Liver (tissue), 9 donors: ENCODE data around the gene STK4. TPM values are rescaled to one million over a fixed set of nuclear protein-coding genes. Genes with fewer than 3 reads are reported as not detected.

Experiments used
- DNase-seq: peaks from one replicate; pipeline ENCODE4 v3.0.0-alpha.2; 2017; ENCODE audit warnings: low spot score
- H3K27ac ChIP-seq, 2 donors: one replicate each; pipeline ENCODE4 v1.7.0; 2013; ENCODE audit warnings: inconsistent platforms in 2 of 2, low read length in 2 of 2, control low read depth in 1 of 2, low read depth in 1 of 2, mild to moderate bottlenecking in 1 of 2
- H3K27me3 ChIP-seq, 4 donors: one replicate each; pipeline versions ENCODE4 v1.6.1 to v1.7.0; 2013; ENCODE audit warnings: low read length in 3 of 4, inconsistent platforms in 1 of 4, mild to moderate bottlenecking in 1 of 4, moderate library complexity in 1 of 4; ENCODE audit not compliant: control insufficient read depth in 4 of 4, insufficient read depth in 4 of 4
- H3K36me3 ChIP-seq, 4 donors: one replicate each; pipeline versions ENCODE4 v1.6.1 to v1.7.0; 2013; ENCODE audit warnings: low read length in 3 of 4, mild to moderate bottlenecking in 3 of 4, low read depth in 1 of 4, moderate library complexity in 1 of 4; ENCODE audit not compliant: control insufficient read depth in 4 of 4, insufficient read depth in 3 of 4
- H3K4me1 ChIP-seq, 4 donors: one replicate each; pipeline versions ENCODE4 v1.6.1 to v1.7.0; 2013; ENCODE audit warnings: low read length in 3 of 4, mild to moderate bottlenecking in 3 of 4, moderate library complexity in 1 of 4; ENCODE audit not compliant: control insufficient read depth in 4 of 4, insufficient read depth in 4 of 4
- H3K4me3 ChIP-seq, 3 donors: one replicate each; pipeline versions ENCODE4 v1.6.1 to v1.7.0; 2013; ENCODE audit warnings: low read length in 3 of 3, control low read depth in 1 of 3, low read depth in 1 of 3, mild to moderate bottlenecking in 1 of 3
- H3K9ac ChIP-seq, 2 donors: one replicate each; pipeline ENCODE4 v1.7.0; 2013; ENCODE audit warnings: low read length in 2 of 2, mild to moderate bottlenecking in 2 of 2, moderate library complexity in 2 of 2, control low read depth in 1 of 2, low read depth in 1 of 2
- H3K9me3 ChIP-seq, 4 donors: one replicate each; pipeline versions ENCODE4 v1.6.1 to v1.7.0; 2013; ENCODE audit warnings: low read length in 3 of 4; ENCODE audit not compliant: control insufficient read depth in 4 of 4
- EGR1 ChIP-seq, 2 donors: IDR thresholded peaks; 2 replicates each; pipeline ENCODE4 v1.6.1; 2016 to 2018; ENCODE audit warnings: antibody characterized with exemption in 2 of 2, low read depth in 2 of 2
- FOXA1 ChIP-seq: IDR thresholded peaks from 2 replicates; pipeline ENCODE4 v1.6.1; 2016; ENCODE audit warnings: antibody characterized with exemption
- FOXA2 ChIP-seq: IDR thresholded peaks from 2 replicates; pipeline ENCODE4 v1.6.1; 2016; ENCODE audit warnings: antibody characterized with exemption
- GABPA ChIP-seq, 2 donors: IDR thresholded peaks in 1 of 2; conservative IDR thresholded peaks in 1 of 2; 2 replicates each; pipeline ENCODE4 v1.6.1; 2016; ENCODE audit warnings: antibody characterized with exemption in 2 of 2, mild to moderate bottlenecking in 1 of 2, moderate library complexity in 1 of 2
- HNF4A ChIP-seq, 2 donors: conservative IDR thresholded peaks; 2 replicates each; pipeline ENCODE4 v1.6.1; 2016; ENCODE audit warnings: antibody characterized with exemption in 2 of 2, mild to moderate bottlenecking in 2 of 2
- HNF4G ChIP-seq: IDR thresholded peaks from 2 replicates; pipeline ENCODE4 v1.6.1; 2016; ENCODE audit warnings: antibody characterized with exemption
- JUND ChIP-seq, 2 donors: IDR thresholded peaks; 2 replicates each; pipeline ENCODE4 v1.6.1; 2016; ENCODE audit warnings: antibody characterized with exemption in 2 of 2
- NR2F2 ChIP-seq: IDR thresholded peaks from 2 replicates; pipeline ENCODE4 v1.6.1; 2016; ENCODE audit warnings: antibody characterized with exemption
- RAD21 ChIP-seq, 2 donors: IDR thresholded peaks; 2 replicates each; pipeline ENCODE4 v1.6.1; 2016; ENCODE audit warnings: antibody characterized with exemption in 2 of 2, mild to moderate bottlenecking in 2 of 2
- RXRA ChIP-seq, 2 donors: IDR thresholded peaks; 2 replicates each; pipeline ENCODE4 v1.6.1; 2017 to 2018; ENCODE audit warnings: antibody characterized with exemption in 2 of 2, mild to moderate bottlenecking in 1 of 2
- SP1 ChIP-seq: IDR thresholded peaks from 2 replicates; pipeline ENCODE4 v1.6.1; 2018; ENCODE audit warnings: antibody characterized with exemption, mild to moderate bottlenecking
- TAF1 ChIP-seq: conservative IDR thresholded peaks from 2 replicates; pipeline ENCODE4 v1.6.1; 2016; ENCODE audit warnings: antibody characterized with exemption, mild to moderate bottlenecking
- YY1 ChIP-seq: IDR thresholded peaks from 2 replicates; pipeline ENCODE4 v1.6.1; 2016; ENCODE audit warnings: antibody characterized with exemption, mild to moderate bottlenecking
- WGBS: extraction: QIAGEN DNeasy Blood & Tissue Kit; methylation state at CpG from one replicate; pipeline ENCODE4 v1.1.7; 2013; 5-methylcytosine and 5-hydroxymethylcytosine counted together
- polyA plus RNA-seq, 2 donors: library from polyadenylated mRNA; stranded (reverse) in 1 of 2; unstranded in 1 of 2; fragments of 200-250 nt in 1 of 2; fragments of >200 nt in 1 of 2; fragmentation: Nextera tagmentation in 1 of 2; extraction: Ambion mirVana in 1 of 2; gene quantifications; one replicate each; pipeline versions ENCODE4 v1.2.1 to v1.2.3, GENCODE V29; 2013 to 2015
- total RNA-seq, 2 donors: library from RNA; depleted of rRNA; stranded (reverse); fragments of >200 nt; gene quantifications; one replicate each; pipeline ENCODE4 v1.2.3, GENCODE V29; 2014
- TF ChIP-seq, protein P1 (sequence below): IDR thresholded peaks from 2 replicates; pipeline ENCODE4 v1.6.1; 2016; ENCODE audit warnings: antibody characterized with exemption
- TF ChIP-seq, protein P2 (sequence below): IDR thresholded peaks from 2 replicates; pipeline ENCODE4 v1.6.1; 2016; ENCODE audit warnings: antibody characterized with exemption
- TF ChIP-seq, protein P3 (sequence below): IDR thresholded peaks from 2 replicates; pipeline ENCODE4 v1.6.1; 2016; ENCODE audit warnings: antibody characterized with exemption, mild to moderate bottlenecking
- TF ChIP-seq, protein P4 (sequence below): fragments of 150-350 bp; IDR thresholded peaks from 2 replicates; pipeline ENCODE4 v1.5.1; 2017; ENCODE audit warnings: improper control_type of control experiment, low read depth, low read length; ENCODE audit not compliant: missing input control
- donor health status: healthy.
- donor health status: healthy.
- donor health status: healthy.
- donor health status: healthy.
- donor health status: healthy.

STK4 gene
- total and polyA plus RNA-seq, 4 donors = 3.7 to 20.8 (median 13.9) TPM

- TF ChIP-seq HNF4G (no peak), RXRA (IDR thresholded peaks at IDR 0.05) (no peak), YY1 (no peak), NR2F2 (no peak), RAD21 (IDR thresholded peaks at IDR 0.05) (no peak), FOXA2 (no peak), FOXA1 (no peak), HNF4A (conservative IDR thresholded peaks at IDR 0.05) (no peak), EGR1 (IDR thresholded peaks at IDR 0.05; ENCODE audit: low read depth in 2 of 2) (no peak), GABPA (IDR thresholded peaks at IDR 0.05 in 1 of 2, conservative IDR thresholded peaks at IDR 0.05 in 1 of 2) (no peak), TAF1 (no peak), SP1 (no peak)
- TF ChIP-seq, protein P1, sequence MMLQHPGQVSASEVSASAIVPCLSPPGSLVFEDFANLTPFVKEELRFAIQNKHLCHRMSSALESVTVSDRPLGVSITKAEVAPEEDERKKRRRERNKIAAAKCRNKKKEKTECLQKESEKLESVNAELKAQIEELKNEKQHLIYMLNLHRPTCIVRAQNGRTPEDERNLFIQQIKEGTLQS = no peak
- TF ChIP-seq, protein P2, sequence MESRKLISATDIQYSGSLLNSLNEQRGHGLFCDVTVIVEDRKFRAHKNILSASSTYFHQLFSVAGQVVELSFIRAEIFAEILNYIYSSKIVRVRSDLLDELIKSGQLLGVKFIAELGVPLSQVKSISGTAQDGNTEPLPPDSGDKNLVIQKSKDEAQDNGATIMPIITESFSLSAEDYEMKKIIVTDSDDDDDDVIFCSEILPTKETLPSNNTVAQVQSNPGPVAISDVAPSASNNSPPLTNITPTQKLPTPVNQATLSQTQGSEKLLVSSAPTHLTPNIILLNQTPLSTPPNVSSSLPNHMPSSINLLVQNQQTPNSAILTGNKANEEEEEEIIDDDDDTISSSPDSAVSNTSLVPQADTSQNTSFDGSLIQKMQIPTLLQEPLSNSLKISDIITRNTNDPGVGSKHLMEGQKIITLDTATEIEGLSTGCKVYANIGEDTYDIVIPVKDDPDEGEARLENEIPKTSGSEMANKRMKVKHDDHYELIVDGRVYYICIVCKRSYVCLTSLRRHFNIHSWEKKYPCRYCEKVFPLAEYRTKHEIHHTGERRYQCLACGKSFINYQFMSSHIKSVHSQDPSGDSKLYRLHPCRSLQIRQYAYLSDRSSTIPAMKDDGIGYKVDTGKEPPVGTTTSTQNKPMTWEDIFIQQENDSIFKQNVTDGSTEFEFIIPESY = no peak
- TF ChIP-seq, protein P3, sequence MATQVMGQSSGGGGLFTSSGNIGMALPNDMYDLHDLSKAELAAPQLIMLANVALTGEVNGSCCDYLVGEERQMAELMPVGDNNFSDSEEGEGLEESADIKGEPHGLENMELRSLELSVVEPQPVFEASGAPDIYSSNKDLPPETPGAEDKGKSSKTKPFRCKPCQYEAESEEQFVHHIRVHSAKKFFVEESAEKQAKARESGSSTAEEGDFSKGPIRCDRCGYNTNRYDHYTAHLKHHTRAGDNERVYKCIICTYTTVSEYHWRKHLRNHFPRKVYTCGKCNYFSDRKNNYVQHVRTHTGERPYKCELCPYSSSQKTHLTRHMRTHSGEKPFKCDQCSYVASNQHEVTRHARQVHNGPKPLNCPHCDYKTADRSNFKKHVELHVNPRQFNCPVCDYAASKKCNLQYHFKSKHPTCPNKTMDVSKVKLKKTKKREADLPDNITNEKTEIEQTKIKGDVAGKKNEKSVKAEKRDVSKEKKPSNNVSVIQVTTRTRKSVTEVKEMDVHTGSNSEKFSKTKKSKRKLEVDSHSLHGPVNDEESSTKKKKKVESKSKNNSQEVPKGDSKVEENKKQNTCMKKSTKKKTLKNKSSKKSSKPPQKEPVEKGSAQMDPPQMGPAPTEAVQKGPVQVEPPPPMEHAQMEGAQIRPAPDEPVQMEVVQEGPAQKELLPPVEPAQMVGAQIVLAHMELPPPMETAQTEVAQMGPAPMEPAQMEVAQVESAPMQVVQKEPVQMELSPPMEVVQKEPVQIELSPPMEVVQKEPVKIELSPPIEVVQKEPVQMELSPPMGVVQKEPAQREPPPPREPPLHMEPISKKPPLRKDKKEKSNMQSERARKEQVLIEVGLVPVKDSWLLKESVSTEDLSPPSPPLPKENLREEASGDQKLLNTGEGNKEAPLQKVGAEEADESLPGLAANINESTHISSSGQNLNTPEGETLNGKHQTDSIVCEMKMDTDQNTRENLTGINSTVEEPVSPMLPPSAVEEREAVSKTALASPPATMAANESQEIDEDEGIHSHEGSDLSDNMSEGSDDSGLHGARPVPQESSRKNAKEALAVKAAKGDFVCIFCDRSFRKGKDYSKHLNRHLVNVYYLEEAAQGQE = no peak
- TF ChIP-seq, protein P4, sequence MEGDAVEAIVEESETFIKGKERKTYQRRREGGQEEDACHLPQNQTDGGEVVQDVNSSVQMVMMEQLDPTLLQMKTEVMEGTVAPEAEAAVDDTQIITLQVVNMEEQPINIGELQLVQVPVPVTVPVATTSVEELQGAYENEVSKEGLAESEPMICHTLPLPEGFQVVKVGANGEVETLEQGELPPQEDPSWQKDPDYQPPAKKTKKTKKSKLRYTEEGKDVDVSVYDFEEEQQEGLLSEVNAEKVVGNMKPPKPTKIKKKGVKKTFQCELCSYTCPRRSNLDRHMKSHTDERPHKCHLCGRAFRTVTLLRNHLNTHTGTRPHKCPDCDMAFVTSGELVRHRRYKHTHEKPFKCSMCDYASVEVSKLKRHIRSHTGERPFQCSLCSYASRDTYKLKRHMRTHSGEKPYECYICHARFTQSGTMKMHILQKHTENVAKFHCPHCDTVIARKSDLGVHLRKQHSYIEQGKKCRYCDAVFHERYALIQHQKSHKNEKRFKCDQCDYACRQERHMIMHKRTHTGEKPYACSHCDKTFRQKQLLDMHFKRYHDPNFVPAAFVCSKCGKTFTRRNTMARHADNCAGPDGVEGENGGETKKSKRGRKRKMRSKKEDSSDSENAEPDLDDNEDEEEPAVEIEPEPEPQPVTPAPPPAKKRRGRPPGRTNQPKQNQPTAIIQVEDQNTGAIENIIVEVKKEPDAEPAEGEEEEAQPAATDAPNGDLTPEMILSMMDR = no peak
- no peak for DNase-seq
- Histone ChIP-seq H3K9ac (no peak overlapping the region), H3K4me3 (no peak overlapping the region), H3K4me1 (peaks cover 0 to 9% (median 6%) of the 10 kb centered on the region in 4 donors), H3K27ac (no peak overlapping the region), H3K36me3 (peaks cover 2 to 32% (median 12%) of the 10 kb centered on the region in 4 donors), H3K27me3 (no peaks in the 10 kb centered on the region), H3K9me3 (no peaks in the 10 kb centered on the region)
- WGBS = 84% methylated on average over 2 of the region's 2 CpGs
Measured at GRCh38 chr20:44973053-44973452, 6.7 kb downstream of the STK4 start.

DNA sequence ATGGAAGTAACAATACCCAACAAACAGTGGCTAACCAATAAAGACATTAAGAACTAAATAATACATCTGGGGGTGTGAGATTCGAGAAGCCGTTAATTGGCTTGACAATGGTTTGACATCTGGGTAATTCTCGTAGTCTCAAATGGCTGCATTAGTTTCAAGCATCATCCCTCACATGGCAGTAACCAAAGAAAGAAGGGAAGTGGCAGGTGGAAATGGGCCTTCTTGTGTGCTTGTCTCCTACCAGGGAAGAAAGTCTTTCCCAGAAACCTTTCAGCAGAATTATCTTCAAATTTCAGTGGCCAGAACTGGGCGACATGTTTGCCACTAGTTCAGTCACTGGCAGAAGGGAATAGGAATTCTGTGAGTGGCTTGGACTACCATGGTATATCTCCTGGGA lies 10.4 kb downstream of the STK4 start:
- H3K9me3 ChIP-seq = no peaks in the 10 kb centered on the region
- 95% methylated on average over 4 of the region's 4 CpGs for WGBS
- H3K27ac ChIP-seq = no peak overlapping the region
- H3K36me3 ChIP-seq = peaks cover 2 to 32% (median 12%) of the 10 kb centered on the region in 4 donors
- no peaks in the 10 kb centered on the region for H3K27me3 ChIP-seq
- H3K9ac ChIP-seq = no peak overlapping the region
- H3K4me1 ChIP-seq = no peaks in the 10 kb centered on the region
- no peak overlapping the region for H3K4me3 ChIP-seq
- DNase-seq = no peak
- no peak for TF ChIP-seq JUND (IDR thresholded peaks at IDR 0.05)
- TF ChIP-seq, protein P2 = no peak
- TF ChIP-seq YY1 = no peak
- no peak for TF ChIP-seq SP1
- TF ChIP-seq GABPA (IDR thresholded peaks at IDR 0.05 in 1 of 2, conservative IDR thresholded peaks at IDR 0.05 in 1 of 2) = no peak
- TF ChIP-seq, protein P3 = no peak
- no peak for TF ChIP-seq EGR1 (IDR thresholded peaks at IDR 0.05; ENCODE audit: low read depth in 2 of 2)
- TF ChIP-seq RAD21 (IDR thresholded peaks at IDR 0.05) = no peak
